ENCODE measurements around the gene HSPD1.
"Not testable (repeated sequence)": the region's sequence is repeated elsewhere in the genome, so short reads cannot be mapped to it uniquely, and the experiment has no call there.

DNA sequence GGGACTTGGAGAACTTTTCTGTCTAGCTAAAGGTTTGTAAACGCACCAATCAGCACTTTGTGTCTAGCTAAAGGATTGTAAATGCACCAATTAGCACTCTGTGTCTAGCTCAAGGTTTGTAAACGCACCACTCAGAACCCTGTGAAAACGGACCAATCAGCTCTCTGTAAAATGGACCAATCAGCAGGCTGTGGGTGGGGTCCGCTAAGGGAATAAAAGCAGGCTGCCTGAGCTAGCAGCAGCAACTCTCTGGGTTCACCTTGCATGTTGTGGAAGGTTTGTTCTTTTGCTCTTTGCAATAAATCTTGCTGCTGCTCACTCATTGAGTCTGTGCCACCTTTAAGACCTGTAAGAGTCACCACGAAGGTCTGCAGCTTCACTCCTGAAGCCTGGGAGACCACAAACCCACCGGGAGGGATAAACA lies 48.7 kb downstream of the HSPD1 start:
- TF ChIP-seq, protein P1, sequence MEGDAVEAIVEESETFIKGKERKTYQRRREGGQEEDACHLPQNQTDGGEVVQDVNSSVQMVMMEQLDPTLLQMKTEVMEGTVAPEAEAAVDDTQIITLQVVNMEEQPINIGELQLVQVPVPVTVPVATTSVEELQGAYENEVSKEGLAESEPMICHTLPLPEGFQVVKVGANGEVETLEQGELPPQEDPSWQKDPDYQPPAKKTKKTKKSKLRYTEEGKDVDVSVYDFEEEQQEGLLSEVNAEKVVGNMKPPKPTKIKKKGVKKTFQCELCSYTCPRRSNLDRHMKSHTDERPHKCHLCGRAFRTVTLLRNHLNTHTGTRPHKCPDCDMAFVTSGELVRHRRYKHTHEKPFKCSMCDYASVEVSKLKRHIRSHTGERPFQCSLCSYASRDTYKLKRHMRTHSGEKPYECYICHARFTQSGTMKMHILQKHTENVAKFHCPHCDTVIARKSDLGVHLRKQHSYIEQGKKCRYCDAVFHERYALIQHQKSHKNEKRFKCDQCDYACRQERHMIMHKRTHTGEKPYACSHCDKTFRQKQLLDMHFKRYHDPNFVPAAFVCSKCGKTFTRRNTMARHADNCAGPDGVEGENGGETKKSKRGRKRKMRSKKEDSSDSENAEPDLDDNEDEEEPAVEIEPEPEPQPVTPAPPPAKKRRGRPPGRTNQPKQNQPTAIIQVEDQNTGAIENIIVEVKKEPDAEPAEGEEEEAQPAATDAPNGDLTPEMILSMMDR (IDR thresholded peaks at IDR 0.05): not testable (repeated sequence)
- not testable (repeated sequence) for TF ChIP-seq POLR2AphosphoS5, POLR2A (IDR thresholded peaks at IDR 0.05)
